KOPT-K1 (cell line): ENCODE results near the gene ACAA1.
"Not testable (repeated sequence)": the region's sequence is repeated elsewhere in the genome, so short reads cannot be mapped to it uniquely, and the experiment has no call there.

Source experiments
- H3K27ac ChIP-seq: fragments of 200-600 bp; sonication (generic); 2 replicates; pipeline ENCODE4 v1.5.1; 2016; ENCODE audit warnings: antibody characterized with exemption, mild to moderate bottlenecking, low read depth, low read length; ENCODE audit not compliant: poor library complexity, severe bottlenecking
- H3K36me3 ChIP-seq: fragments of 200-600 bp; sonication (generic); 2 replicates; pipeline ENCODE4 v1.5.1; 2017; ENCODE audit warnings: antibody characterized with exemption, mild to moderate bottlenecking, low read length, moderate library complexity; ENCODE audit not compliant: insufficient read depth
- H3K9me3 ChIP-seq: fragments of 200-600 bp; sonication (generic); 2 replicates; pipeline ENCODE4 v1.5.1; 2017; ENCODE audit warnings: antibody characterized with exemption, low read length, mild to moderate bottlenecking; ENCODE audit not compliant: insufficient read depth, poor library complexity, severe bottlenecking

ACAA1 gene

DNA sequence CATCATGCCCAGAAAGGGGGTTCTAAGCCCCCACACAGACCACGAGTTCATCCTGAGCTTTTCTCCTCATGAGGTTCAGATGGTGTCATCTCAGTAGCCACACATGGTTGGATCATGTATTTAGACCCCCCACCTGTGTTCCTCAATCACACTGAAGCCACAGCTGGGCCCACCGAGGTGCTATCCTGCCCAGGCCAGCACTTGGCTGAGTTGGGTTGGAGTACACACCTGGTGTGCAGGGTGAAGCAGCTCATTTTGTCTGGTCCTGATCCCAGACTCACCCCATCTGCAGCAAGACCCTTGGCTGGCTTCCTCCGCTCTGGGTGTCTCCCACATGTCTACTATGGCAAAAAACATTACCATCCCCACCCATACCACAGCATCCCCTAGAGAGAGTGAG lies 41.9 kb downstream of the ACAA1 start:
- no peaks in the 10 kb centered on the region for H3K36me3 ChIP-seq
- no peaks in the 10 kb centered on the region for H3K9me3 ChIP-seq
- no peak overlapping the region for H3K27ac ChIP-seq

DNA sequence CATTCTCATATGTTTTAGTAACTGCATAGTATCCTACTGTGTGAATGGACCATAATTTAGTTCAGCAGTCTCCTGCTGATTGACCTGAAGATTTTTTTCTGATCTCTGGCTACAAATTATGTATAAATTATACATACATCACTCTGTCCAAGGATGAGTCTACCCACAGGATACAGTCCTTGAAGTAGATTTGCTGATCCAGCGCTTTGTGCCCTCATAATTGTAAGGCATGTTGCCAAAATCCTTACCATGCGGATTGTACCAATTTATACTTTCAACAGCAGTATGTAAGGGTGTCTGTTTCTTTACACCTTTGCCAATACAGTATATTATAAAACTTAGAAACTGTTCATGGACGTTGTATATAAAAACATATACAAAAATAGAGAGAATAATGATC lies 46.5 kb downstream of the ACAA1 start:
- H3K27ac ChIP-seq: no peak overlapping the region
- H3K36me3 ChIP-seq: no peaks in the 10 kb centered on the region
- no peaks in the 10 kb centered on the region for H3K9me3 ChIP-seq

DNA sequence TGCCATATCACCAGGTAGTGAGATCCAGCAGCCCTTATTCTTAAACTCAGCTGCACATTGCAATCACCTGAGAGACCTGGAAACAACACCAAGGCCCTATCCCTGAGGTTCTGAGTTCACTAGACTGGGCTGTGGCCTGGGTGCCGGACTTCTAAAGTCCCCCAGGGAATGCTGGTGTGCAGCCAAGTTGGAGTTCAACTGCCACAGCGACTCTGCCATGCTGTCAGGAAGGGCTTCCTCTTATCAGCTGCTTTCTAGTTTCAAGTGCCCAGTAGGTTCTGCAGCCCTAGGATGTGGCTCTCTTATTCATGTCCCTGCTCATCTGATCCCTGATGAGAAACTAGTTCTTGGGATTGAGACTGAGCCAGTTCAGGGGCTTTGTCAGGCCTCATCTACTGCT lies 47.8 kb downstream of the ACAA1 start:
- no peaks in the 10 kb centered on the region for H3K36me3 ChIP-seq
- H3K9me3 ChIP-seq: peaks cover 4% of the 10 kb centered on the region
- no peak overlapping the region for H3K27ac ChIP-seq

GRCh38 chr3:38088126-38089078 lies 48.5 kb downstream of the ACAA1 start:
- Histone ChIP-seq H3K9me3 (peaks cover 6% of the 10 kb centered on the region), H3K36me3 (no peaks in the 10 kb centered on the region), H3K27ac (no peak overlapping the region)

DNA sequence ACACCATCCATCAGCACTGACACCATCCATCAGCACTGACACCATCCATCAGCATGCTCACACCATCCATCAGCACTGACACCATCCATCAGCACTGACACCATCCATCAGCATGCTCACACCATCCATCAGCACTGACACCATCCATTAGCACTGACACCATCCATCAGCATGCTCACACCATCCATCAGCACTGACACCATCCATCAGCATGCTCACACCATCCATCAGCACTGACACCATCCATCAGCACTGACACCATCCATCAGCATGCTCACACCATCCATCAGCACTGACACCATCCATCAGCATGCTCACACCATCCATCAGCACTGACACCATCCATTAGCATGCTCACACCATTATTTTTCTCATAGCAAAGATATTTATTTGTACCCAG lies 49.6 kb downstream of the ACAA1 start:
- not testable (repeated sequence) for H3K36me3 ChIP-seq, H3K9me3 ChIP-seq, H3K27ac ChIP-seq

DNA sequence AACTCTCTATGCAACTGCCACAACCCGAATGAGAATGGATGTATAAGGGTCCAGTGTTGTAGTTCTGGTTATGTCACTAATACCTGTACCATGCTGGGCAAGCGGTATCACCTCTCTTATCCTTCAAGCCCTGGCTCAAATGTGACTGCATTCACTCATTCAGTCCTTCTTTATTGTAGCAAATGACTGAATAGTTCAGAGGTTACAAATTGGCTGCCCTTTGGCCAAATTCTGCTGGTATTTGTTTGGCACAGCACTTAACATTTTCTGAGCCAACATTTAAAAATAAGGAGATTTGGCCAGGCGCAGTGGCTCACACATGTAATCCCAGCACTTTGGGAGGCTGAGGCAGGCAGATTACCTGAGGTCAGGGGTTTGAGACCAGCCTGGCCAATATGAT lies 50.4 kb downstream of the ACAA1 start:
- H3K27ac ChIP-seq: no peak overlapping the region
- H3K36me3 ChIP-seq: no peaks in the 10 kb centered on the region
- H3K9me3 ChIP-seq: peaks cover 6% of the 10 kb centered on the region

- Histone ChIP-seq H3K36me3 (no peaks in the 10 kb centered on the region), H3K9me3 (peaks cover 6% of the 10 kb centered on the region), H3K27ac (no peak overlapping the region)
These were observed 51.0 kb downstream of the ACAA1 start for GRCh38 chr3:38085943-38086324.

DNA sequence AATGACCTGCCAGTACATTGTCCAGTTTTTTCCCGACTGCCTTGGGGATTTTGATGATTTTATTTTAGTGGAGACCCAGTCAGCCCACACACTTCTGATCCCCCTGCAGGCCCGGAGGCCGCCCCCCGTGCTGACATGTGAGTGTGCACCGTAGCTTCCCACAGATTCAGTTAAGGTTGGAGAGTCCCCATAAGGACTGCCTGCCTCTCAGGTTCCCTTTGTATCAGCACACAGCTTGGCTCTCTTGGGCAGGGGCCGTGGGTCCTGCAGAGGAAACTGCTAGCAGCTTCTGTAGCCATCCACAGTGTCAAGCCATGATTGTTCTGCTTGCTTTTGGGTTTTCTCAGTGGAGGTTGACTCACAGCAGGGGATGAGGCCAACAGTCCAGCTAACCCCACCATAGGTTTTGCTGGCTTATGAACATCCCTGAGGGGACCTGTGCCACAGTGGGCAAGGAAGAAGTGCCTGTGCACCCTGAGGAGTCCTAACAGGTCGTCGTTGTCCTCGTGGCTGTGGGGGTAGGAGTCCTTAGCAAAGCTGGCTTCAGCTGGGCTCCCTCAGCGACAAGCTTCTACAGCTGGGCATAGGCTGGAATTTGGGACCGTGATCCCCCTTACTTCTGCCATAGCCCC lies 51.5 kb downstream of the ACAA1 start:
- Histone ChIP-seq H3K36me3 (no peaks in the 10 kb centered on the region), H3K27ac (no peak overlapping the region)

GRCh38 chr3:38084334-38085310 lies 52.3 kb downstream of the ACAA1 start:
- Histone ChIP-seq H3K27ac (no peak overlapping the region), H3K9me3 (peaks cover 6% of the 10 kb centered on the region)

More for the DNA sequence above, 51.5 kb downstream of the ACAA1 start:
- H3K9me3 ChIP-seq: peaks cover 6% of the 10 kb centered on the region

DNA sequence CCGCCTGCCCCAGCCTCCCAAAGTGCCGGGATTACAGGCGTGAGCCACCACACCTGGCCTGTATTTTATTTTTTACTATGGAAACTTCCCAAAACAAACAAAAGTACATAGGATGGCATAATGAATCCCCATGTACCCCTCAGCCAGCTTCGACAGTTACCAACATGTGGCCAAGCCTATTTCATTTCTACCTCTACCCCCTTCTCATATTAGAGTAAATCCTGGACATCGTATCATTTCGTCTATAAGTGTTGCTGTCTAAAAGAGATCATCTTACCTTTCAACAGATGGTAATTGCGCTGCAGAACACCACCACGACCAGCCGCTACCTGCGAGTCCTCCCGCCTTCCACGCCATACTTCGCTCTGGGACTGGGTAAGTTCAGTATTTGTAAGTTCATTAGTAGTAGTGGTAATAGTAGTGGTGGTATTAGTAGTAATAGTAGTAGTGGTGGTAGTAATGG lies 53.0 kb downstream of the ACAA1 start:
- H3K27ac ChIP-seq: no peak overlapping the region
- peaks cover 6% of the 10 kb centered on the region for H3K9me3 ChIP-seq
- no peaks in the 10 kb centered on the region for H3K36me3 ChIP-seq

More at GRCh38 chr3:38084334-38085310, 52.3 kb downstream of the ACAA1 start:
- no peaks in the 10 kb centered on the region for H3K36me3 ChIP-seq

- not testable (repeated sequence) for H3K9me3 ChIP-seq, H3K27ac ChIP-seq, H3K36me3 ChIP-seq
These were observed 53.7 kb downstream of the ACAA1 start for GRCh38 chr3:38083254-38083653.

DNA sequence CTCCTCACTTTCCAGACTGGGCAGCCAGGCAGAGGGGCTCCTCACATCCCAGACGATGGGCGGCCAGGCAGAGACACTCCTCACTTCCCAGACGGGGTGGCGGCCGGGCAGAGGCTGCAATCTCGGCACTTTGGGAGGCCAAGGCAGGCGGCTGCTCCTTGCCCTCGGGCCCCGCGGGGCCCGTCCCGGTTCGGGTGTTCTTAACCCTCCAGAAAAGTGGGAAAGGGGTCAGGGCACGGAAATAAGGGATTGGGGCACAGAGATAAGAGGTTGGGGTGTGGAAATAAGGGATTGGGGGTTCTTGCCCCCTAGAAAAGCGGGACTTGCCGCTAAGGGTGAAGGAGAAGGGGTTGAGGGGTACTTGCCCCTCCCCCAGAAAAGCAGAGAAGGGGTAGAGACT lies 54.6 kb downstream of the ACAA1 start:
- H3K9me3 ChIP-seq, H3K27ac ChIP-seq, H3K36me3 ChIP-seq: not testable (repeated sequence)

DNA sequence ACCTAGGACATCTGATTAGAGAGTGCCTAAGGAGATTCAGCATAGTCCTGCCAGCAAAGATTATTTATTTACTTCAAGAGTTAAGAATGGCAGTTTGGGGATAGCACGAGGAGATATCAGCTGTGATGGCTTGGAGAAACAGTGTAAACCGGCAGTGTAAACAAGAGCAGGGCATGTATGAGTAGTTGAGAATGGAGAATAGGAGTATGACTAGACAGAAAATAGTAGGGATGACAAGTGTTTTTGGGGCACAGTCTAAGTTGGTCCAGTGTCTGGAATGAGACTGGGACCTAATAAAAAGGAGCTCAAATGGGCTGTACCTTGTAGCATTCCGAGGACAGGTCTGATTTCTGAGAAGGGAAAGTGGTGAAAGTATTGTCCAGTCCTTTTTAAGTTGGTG lies 59.9 kb downstream of the ACAA1 start:
- not testable (repeated sequence) for H3K9me3 ChIP-seq, H3K27ac ChIP-seq, H3K36me3 ChIP-seq
